IMR-90 (cell line): ENCODE results near the gene TRMT2B. TPM values are rescaled to one million over a fixed set of nuclear protein-coding genes. Genes with fewer than 3 reads are reported as not detected.

Source experiments
- ATAC-seq: fragments of 200-7000 bp; cut with Tn5 transposase; 2 replicates; pipeline ENCODE4 v1.9.1; 2020; ENCODE audit warnings: low read depth, mild to moderate bottlenecking, moderate library complexity
- BruUV-seq: library from RNA; stranded (reverse); fragments of 400-500 nt; replicated peaks from 2 replicates; lab custom pipeline; 2021; lab: Mats Ljungman, UMichigan
- CTCF ChIA-PET: fragments of 300-600 bp; formaldehyde crosslinking; extraction: SDS; loops from one replicate; lab custom pipeline; 2021; ENCODE audit warnings: antibody characterized with exemption; lab: Yijun Ruan, JAX
- POLR2A ChIA-PET: fragments of 300-600 bp; sonication (Branson Sonifier 250); formaldehyde crosslinking; loops from one replicate; lab custom pipeline; 2022; ENCODE audit warnings: antibody characterized with exemption; ENCODE audit not compliant: unreplicated experiment; lab: Charles Lee
- DNase-seq: peaks from one replicate; pipeline ENCODE4 v3.0.0; 2013
- H2AFZ ChIP-seq: replicated peaks from 2 replicates; pipeline ENCODE3; 2013; ENCODE audit warnings: low read length, mild to moderate bottlenecking; ENCODE audit not compliant: poor library complexity
- H2AK5ac ChIP-seq: 2 replicates; pipeline ENCODE4 v1.6.1; 2013; ENCODE audit warnings: low read depth, low read length, inconsistent platforms
- H2AK9ac ChIP-seq: replicated peaks from 2 replicates; pipeline ENCODE3; 2013; ENCODE audit warnings: mild to moderate bottlenecking, low read depth, low read length, moderate library complexity; ENCODE audit not compliant: poor library complexity
- H2BK120ac ChIP-seq: 2 replicates; pipeline ENCODE4 v1.6.1; 2013; ENCODE audit warnings: low read depth, low read length, inconsistent platforms
- H2BK15ac ChIP-seq: 3 replicates; pipeline ENCODE4 v1.6.1; 2013; ENCODE audit warnings: low read depth, low read length, inconsistent platforms
- H2BK20ac ChIP-seq: 2 replicates; pipeline ENCODE4 v1.6.1; 2013; ENCODE audit warnings: low read depth, mild to moderate bottlenecking, inconsistent platforms, low read length, moderate library complexity
- H2BK5ac ChIP-seq: 2 replicates; pipeline ENCODE4 v1.6.1; 2013; ENCODE audit warnings: mild to moderate bottlenecking, low read depth, low read length, inconsistent platforms; ENCODE audit not compliant: poor library complexity, severe bottlenecking
- H3K14ac ChIP-seq: replicated peaks from 2 replicates; pipeline ENCODE4 v1.6.1; 2013; ENCODE audit warnings: low read depth, low read length, inconsistent platforms
- H3K18ac ChIP-seq: 2 replicates; pipeline ENCODE4 v1.6.1; 2013; ENCODE audit warnings: low read depth, low read length, control low read depth
- H3K23ac ChIP-seq: 2 replicates; pipeline ENCODE4 v1.6.1; 2013; ENCODE audit warnings: low read depth, low read length, inconsistent platforms
- H3K27ac ChIP-seq: 2 replicates; pipeline ENCODE4 v1.5.1; 2013; ENCODE audit warnings: mild to moderate bottlenecking, control low read depth, low read length; ENCODE audit not compliant: insufficient read depth
- H3K27me3 ChIP-seq: 2 replicates; pipeline ENCODE4 v1.6.1; 2013; ENCODE audit warnings: low read length; ENCODE audit not compliant: control insufficient read depth, insufficient read depth
- H3K36me3 ChIP-seq: 2 replicates; pipeline ENCODE4 v1.6.1; 2013; ENCODE audit warnings: low read length, mixed read lengths; ENCODE audit not compliant: control insufficient read depth, insufficient read depth
- H3K4ac ChIP-seq: 2 replicates; pipeline ENCODE4 v1.6.1; 2013; ENCODE audit warnings: low read depth, low read length, inconsistent platforms
- H3K4me1 ChIP-seq: 2 replicates; pipeline ENCODE4 v1.6.1; 2013; ENCODE audit warnings: low read length, mixed read lengths; ENCODE audit not compliant: control insufficient read depth, insufficient read depth
- H3K4me2 ChIP-seq: 2 replicates; pipeline ENCODE4 v1.6.1; 2013; ENCODE audit warnings: low read depth, mild to moderate bottlenecking, control low read depth, low read length, moderate library complexity
- H3K4me3 ChIP-seq: 2 replicates; pipeline ENCODE4 v1.5.1; 2013; ENCODE audit warnings: low read depth, mild to moderate bottlenecking, control low read depth, low read length, moderate library complexity; ENCODE audit not compliant: insufficient read depth
- H3K56ac ChIP-seq: 2 replicates; pipeline ENCODE4 v1.6.1; 2013; ENCODE audit warnings: low read length, inconsistent platforms; ENCODE audit not compliant: insufficient read depth; ENCODE audit errors: extremely low read depth
- H3K79me1 ChIP-seq, 2 experiments: 2 replicates each; pipeline ENCODE4 v1.6.1; 2013; ENCODE audit warnings: low read length in 2 of 2, inconsistent platforms in 1 of 2, low read depth in 1 of 2
- H3K9ac ChIP-seq: 2 replicates; pipeline ENCODE4 v1.6.1; 2013; ENCODE audit warnings: low read depth, low read length, control low read depth
- H3K9me1 ChIP-seq: 2 replicates; pipeline ENCODE4 v1.6.1; 2013; ENCODE audit warnings: low read length, inconsistent platforms; ENCODE audit not compliant: insufficient read depth
- H3K9me3 ChIP-seq: 2 replicates; pipeline ENCODE4 v1.6.1; 2013; ENCODE audit warnings: low read length; ENCODE audit not compliant: control insufficient read depth, insufficient read depth
- H4K20me1 ChIP-seq: 2 replicates; pipeline ENCODE4 v1.6.1; 2013; ENCODE audit warnings: low read length, inconsistent platforms; ENCODE audit not compliant: insufficient read depth
- H4K5ac ChIP-seq: 2 replicates; pipeline ENCODE4 v1.6.1; 2013; ENCODE audit warnings: mild to moderate bottlenecking, low read depth, low read length, control low read depth
- H4K8ac ChIP-seq, 2 experiments: 2 replicates each; pipeline ENCODE4 v1.6.1; 2013; ENCODE audit warnings: low read depth in 2 of 2, low read length in 2 of 2, control low read depth in 1 of 2, inconsistent platforms in 1 of 2
- H4K91ac ChIP-seq: 2 replicates; pipeline ENCODE4 v1.6.1; 2013; ENCODE audit warnings: low read depth, low read length, inconsistent platforms; ENCODE audit not compliant: insufficient read depth
- BHLHE40 ChIP-seq: fragments of 150-350 bp; IDR thresholded peaks from 2 replicates; pipeline ENCODE4 v1.6.1; 2016; ENCODE audit warnings: mild to moderate bottlenecking, low read depth, low read length
- CEBPB ChIP-seq: IDR thresholded peaks from 2 replicates; pipeline ENCODE4 v1.6.1; 2012; ENCODE audit warnings: low read depth, low read length, improper control_type of control experiment
- CHD1 ChIP-seq: IDR thresholded peaks from 2 replicates; pipeline ENCODE4 v1.6.1; 2012; ENCODE audit warnings: low read depth, low read length, improper control_type of control experiment
- FOS ChIP-seq: fragments of 150-350 bp; IDR thresholded peaks from 2 replicates; pipeline ENCODE4 v1.6.1; 2016; ENCODE audit warnings: low read depth, low read length
- MAFK ChIP-seq: IDR thresholded peaks from 2 replicates; pipeline ENCODE4 v1.6.1; 2012; ENCODE audit warnings: low read depth, low read length, improper control_type of control experiment
- MAZ ChIP-seq: IDR thresholded peaks from 2 replicates; pipeline ENCODE4 v1.6.1; 2012; ENCODE audit warnings: low read depth, mild to moderate bottlenecking, low read length, improper control_type of control experiment, moderate library complexity, borderline replicate concordance
- MXI1 ChIP-seq: IDR thresholded peaks from 2 replicates; pipeline ENCODE4 v1.6.1; 2012; ENCODE audit warnings: low read depth, mild to moderate bottlenecking, low read length, moderate library complexity, borderline replicate concordance
- NFE2L2 ChIP-seq: fragments of 150-350 bp; IDR thresholded peaks from 2 replicates; pipeline ENCODE4 v1.6.1; 2016; ENCODE audit warnings: low read depth, mild to moderate bottlenecking, low read length
- RCOR1 ChIP-seq: IDR thresholded peaks from 2 replicates; pipeline ENCODE4 v1.6.1; 2012; ENCODE audit warnings: mild to moderate bottlenecking, low read length, improper control_type of control experiment; ENCODE audit not compliant: insufficient replicate concordance
- SMC3 ChIP-seq: fragments of 150-350 bp; IDR thresholded peaks from 2 replicates; pipeline ENCODE4 v1.6.1; 2016; ENCODE audit warnings: low read depth, mild to moderate bottlenecking, antibody characterized with exemption, low read length, moderate library complexity
- dilution Hi-C: fragments of 300-500 bp; cut with HindIII; formaldehyde crosslinking; loops from one replicate; pipeline ENCODE4 v1.14.3; 2018; ENCODE audit warnings: low sequenced_read_pairs; ENCODE audit not compliant: unreplicated experiment
- in situ Hi-C: fragments of 300-500 bp; cut with MboI; formaldehyde crosslinking; loops from 3 replicates; pipeline ENCODE4 v1.14.3; 2019; ENCODE audit warnings: low sequenced_read_pairs, inconsistent platforms, mixed read lengths
- intact Hi-C: fragments of 100-400 bp; cut with micrococcal nuclease; formaldehyde crosslinking; loops from 2 replicates; pipeline ENCODE4 v1.10.0; 2022
- polyA plus RNA-seq, 3 experiments: library from polyadenylated mRNA; depleted of rRNA; stranded (reverse); fragments of >200 nt; gene quantifications; 2 replicates each; pipeline ENCODE4 v1.2.3, GENCODE V29; 2012; ENCODE audit warnings: low replicate concordance in 1 of 3
- total RNA-seq: library from RNA; depleted of rRNA; stranded (reverse); fragments of >200 nt; gene quantifications from 2 replicates; pipeline ENCODE4 v1.2.3, GENCODE V29; 2012
- TF ChIP-seq, protein P1 (sequence below): fragments of 150-350 bp; IDR thresholded peaks from 2 replicates; pipeline ENCODE4 v1.6.1; 2017; ENCODE audit warnings: mild to moderate bottlenecking, antibody characterized with exemption, low read length, low read depth
- TF ChIP-seq, protein P2 (sequence below): conservative IDR thresholded peaks from 2 replicates; pipeline ENCODE4 v1.5.1; 2012; ENCODE audit warnings: mild to moderate bottlenecking, low read depth, low read length, improper control_type of control experiment

Gene TRMT2B
- total and polyA plus RNA-seq, 2 of the 4 experiments (the other 2 are of a cell fraction) = 7.7 to 13.4 TPM

DNA sequence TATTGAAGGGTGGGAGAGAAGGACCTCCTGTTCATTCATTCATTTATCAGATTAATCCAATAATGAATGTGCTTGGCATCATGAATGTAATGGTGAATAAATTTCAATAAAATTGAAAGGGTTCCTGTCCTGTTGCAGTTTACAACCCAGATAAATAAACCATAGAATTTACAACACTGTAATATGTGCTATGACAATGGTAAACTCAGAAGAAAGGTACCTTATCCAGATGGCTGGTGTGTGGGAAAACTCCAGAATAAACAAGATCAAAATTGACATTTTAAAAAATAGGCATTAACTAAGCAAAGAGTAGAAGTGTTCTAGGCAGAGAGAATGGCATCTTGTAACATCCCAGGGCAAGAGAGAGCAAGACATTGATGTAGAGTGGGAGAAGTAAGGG is 67.1 kb downstream of the TRMT2B start:
- H2AFZ ChIP-seq = no peak overlapping the region
- H3K4me1 ChIP-seq = peaks cover 3% of the 10 kb centered on the region; the same call in 1 of the 2 replicates
- TF ChIP-seq MAZ = no peak
- TF ChIP-seq BHLHE40 = no peak
- no peak for TF ChIP-seq MAFK
- TF ChIP-seq, protein P1, sequence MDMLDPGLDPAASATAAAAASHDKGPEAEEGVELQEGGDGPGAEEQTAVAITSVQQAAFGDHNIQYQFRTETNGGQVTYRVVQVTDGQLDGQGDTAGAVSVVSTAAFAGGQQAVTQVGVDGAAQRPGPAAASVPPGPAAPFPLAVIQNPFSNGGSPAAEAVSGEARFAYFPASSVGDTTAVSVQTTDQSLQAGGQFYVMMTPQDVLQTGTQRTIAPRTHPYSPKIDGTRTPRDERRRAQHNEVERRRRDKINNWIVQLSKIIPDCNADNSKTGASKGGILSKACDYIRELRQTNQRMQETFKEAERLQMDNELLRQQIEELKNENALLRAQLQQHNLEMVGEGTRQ = no peak
- TF ChIP-seq FOS = no peak
- no peak for TF ChIP-seq CHD1
- TF ChIP-seq CEBPB = no peak
- no peak for TF ChIP-seq NFE2L2
- no peak for TF ChIP-seq SMC3
- TF ChIP-seq, protein P2, sequence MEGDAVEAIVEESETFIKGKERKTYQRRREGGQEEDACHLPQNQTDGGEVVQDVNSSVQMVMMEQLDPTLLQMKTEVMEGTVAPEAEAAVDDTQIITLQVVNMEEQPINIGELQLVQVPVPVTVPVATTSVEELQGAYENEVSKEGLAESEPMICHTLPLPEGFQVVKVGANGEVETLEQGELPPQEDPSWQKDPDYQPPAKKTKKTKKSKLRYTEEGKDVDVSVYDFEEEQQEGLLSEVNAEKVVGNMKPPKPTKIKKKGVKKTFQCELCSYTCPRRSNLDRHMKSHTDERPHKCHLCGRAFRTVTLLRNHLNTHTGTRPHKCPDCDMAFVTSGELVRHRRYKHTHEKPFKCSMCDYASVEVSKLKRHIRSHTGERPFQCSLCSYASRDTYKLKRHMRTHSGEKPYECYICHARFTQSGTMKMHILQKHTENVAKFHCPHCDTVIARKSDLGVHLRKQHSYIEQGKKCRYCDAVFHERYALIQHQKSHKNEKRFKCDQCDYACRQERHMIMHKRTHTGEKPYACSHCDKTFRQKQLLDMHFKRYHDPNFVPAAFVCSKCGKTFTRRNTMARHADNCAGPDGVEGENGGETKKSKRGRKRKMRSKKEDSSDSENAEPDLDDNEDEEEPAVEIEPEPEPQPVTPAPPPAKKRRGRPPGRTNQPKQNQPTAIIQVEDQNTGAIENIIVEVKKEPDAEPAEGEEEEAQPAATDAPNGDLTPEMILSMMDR = no peak
- no peak for TF ChIP-seq MXI1
- no peak for TF ChIP-seq RCOR1
- ATAC-seq (no peak), DNase-seq (no peak)
- no peak overlapping the region for H4K91ac ChIP-seq
- H3K36me3 ChIP-seq = 0 out of 2 replicates have a peak, but pooled peaks cover 1% of the 10 kb centered on the region
- no peak overlapping the region for H4K8ac ChIP-seq
- H3K14ac ChIP-seq = no peak overlapping the region
- no TSS peak for BruUV-seq
- no peaks in the 10 kb centered on the region for H3K79me1 ChIP-seq
- no peak overlapping the region for H4K5ac ChIP-seq
- POLR2A ChIA-PET = no interaction called here
- intact Hi-C loops (no loop called here), dilution Hi-C loops (no loop called here), in situ Hi-C loops (no loop called here)
- H3K23ac ChIP-seq = no peak overlapping the region
- no peak overlapping the region for H2AK5ac ChIP-seq
- H4K20me1 ChIP-seq = no peaks in the 10 kb centered on the region
- H3K9me3 ChIP-seq = no peaks in the 10 kb centered on the region
- peaks cover 4% of the 10 kb centered on the region for H3K9me1 ChIP-seq
- no peak overlapping the region for H2AK9ac ChIP-seq
- no peak overlapping the region for H2BK120ac ChIP-seq
- CTCF ChIA-PET = no interaction called here
- H3K9ac ChIP-seq = no peak overlapping the region
- H3K4me3 ChIP-seq = no peak overlapping the region
- H3K56ac ChIP-seq = no peak overlapping the region
- no peaks in the 10 kb centered on the region; the same call in 1 of the 2 replicates for H3K27me3 ChIP-seq
- no peak overlapping the region for H3K4ac ChIP-seq
- no peak overlapping the region for H2BK20ac ChIP-seq
- H3K18ac ChIP-seq = no peak overlapping the region
- no peak overlapping the region for H3K4me2 ChIP-seq
- no peak overlapping the region for H2BK15ac ChIP-seq
- H3K27ac ChIP-seq = no peak overlapping the region
- H2BK5ac ChIP-seq = no peak overlapping the region
